NCI-H2107 (cell line): ENCODE data around the gene PDE4D.

Source experiments
- DNase-seq: peaks from one replicate; lab custom pipeline; 2025; lab: John Stamatoyannopoulos, UW

PDE4D gene

DNA sequence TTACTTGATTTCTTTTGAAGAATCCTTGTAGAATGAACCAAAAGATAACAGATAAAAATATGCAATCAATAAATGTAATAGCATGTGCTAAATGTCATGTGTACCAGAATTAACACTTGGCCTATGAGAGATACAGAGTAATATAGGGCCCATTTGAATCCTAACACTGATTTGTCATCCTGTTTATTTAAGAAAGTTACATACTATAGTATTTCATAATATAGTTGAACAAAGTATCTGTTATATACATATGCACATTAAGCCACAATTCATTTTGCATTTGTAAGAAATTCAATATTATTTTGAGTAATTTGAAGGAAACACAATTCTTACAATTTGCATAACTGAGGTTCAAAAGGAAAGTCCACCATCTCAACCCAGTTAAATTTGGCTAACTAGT, 389.5 kb downstream of the PDE4D start:
- no peak for DNase-seq

DNA sequence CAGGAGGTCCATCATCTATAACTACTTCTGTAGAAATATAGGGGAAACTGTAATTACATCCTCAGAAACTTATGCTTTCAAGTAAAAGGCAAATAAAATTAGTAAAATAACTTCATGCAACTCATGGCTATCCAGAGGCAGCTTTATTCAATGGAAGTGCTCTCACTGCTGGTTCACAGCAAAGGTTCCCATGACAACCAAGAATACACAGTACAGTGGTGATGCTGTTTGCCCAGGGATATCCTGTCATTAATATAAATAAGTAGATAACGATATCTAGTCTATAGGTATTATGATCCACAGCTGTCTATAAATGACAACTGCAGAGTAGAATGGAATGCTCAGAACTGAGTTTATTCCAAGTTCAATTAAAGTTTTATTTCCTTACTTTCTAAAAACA, 390.3 kb downstream of the PDE4D start:
- DNase-seq: no peak

DNA sequence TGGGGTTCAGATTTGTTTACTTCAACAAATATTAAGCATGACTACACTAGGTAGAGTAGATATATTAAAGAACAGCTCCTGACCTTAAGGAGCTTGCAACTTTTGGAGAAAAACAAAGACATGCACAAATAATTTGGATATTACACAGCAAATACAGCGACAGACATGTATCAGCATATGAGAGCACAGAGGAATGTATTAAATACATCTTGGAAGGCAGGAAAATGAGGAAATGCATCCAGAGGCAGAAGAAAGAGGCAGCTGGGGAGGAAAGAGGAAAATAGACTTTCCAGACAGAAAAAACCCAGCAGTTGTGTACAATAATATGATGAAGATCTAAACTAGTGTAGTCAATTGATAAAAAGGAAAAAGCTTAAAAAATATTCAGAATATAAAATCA, 392.2 kb downstream of the PDE4D start:
- DNase-seq: no peak

DNA sequence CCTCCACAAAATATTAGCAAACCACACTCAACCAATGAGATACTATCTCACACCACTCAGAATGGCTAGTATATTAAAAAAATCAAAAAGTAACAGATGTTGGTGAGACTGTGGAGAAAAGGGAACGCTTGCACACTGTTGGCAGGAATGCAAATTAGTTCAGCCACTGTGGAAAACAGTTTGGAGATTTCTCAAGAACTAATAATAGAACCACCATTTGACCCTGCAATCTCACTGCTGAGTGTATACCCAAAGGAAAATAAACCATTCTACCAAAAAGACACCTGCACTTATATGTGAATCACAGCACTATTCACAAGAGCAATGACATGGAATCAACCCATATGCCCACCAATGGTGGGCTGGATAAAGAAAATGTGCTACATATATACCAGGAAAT, 393.5 kb downstream of the PDE4D start:
- DNase-seq: no peak

DNA sequence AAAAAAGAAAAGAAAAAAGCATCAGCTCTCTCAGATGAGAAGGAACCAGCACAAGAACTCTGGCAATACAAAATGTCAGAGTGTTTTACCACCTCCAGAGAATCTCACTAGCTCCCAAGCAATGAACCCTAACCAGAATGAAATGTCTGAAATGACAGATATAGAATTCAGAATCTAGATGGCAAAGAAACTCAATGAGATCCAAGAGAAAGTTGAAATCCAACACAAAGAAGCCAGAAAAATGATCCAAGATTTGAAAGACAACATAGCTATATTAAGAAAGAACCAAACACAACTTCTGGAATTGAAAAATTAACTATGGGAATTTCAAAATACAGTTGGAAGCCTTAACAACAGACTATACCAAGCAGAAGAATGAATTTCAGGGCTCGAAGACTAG, 396.3 kb downstream of the PDE4D start:
- no peak for DNase-seq

DNA sequence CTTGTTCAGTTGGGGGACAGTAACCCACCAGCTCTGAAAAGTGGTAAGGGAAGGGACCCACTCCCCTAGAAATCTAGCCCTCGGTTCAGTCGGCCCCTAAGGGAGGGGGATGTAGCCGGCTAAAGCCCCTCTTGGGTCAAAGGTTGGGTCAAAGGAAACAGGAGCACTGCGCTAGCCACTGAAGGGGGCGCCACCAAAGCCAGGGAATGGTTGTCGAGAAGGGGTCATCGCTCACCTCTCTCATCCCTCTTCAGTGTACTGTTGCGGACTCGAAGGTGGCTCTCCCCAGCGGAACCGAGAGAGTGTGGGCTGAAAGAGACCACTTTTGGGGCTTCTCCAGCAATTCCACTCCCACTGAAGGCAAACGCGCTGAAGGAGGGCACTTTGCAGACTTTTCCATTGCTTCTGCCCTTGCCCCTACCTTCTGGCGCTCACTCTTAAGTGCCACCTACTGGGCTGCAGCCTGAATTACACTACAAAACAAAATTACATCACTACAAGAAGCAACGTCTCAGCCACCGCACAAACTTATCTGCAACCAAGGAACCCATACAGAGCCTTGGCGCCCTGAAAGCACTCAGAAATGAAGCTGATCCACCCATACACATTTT, 396.9 kb downstream of the PDE4D start:
- DNase-seq: no peak

DNA sequence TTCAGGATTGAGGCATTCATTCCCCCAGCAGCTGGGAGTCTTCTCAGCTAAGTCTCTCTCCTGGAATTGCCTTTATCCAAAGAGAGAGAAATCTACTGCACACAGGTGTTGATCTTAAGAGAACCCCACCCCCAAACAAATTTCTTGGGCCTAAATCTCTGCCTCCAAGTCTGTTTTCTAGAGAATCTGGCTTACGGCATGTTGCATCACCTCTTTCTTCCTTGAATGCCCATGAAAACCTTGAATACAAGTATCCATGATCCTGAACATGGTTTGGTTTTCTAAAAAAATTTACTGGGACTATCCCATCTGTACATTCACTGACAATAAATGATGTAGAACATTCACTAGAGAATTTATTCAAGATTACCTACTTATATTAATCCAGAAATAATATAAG, 401.6 kb downstream of the PDE4D start:
- DNase-seq: no peak

DNA sequence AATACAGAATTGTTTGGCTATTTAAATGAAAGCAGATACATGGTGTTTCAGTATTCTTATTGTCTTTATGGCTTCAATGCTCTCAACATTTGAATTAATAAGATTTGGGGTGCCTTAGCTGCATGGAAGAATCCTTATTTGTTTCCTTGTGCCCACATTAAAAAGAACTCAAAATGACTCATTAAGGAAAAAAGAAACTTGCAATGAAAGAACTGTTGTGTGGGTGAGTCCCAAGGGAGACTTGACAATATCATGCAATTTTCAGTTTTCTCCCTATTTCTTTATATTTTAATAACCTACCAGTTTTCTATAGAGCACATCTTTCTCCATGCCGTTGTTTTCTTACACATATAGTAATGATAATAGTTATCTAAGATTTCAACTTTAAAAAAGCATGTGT, 404.0 kb downstream of the PDE4D start:
- no peak for DNase-seq

DNA sequence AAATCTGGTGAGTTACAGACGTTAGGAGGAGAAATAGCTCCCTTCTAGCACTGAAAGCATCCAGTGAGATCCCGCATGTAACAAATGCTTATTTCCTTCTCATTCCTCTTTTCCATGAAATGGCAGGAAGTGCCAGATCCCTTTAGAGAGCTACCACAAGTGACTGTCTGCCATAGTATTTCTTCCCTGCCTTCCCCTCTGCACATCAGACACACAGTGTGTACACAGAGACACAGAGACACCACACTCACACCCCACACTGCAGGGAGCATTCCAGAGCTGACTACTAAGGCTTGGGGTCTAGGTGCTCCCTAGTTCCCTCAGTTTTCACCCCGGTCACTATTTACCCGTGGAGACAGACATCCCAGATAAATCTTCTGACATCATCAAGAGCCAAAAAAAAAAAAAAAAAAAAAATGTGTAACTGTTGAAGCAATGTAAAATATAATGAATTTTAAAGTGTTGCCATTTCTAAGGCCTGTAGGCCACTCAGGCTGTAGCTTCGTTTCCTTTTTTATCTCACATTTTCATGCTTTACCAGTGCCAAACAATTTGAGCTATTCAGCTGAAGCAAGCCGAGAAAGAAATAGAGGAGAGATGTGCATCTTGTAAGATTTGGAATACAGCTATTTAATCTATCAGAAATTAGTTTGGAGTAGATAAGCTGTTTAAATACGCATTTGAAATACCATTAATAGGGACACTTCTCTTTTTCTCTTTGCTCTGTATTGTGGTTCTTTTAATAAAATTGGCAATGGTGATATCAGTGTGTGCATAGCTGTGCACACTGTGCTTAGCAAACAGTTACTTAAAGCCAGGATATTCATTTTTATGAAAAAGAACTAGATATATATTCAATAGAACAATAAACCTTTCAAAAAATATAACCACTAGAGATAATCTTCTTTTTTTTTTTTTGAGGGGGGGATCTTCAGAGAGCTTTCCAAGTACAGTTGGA, 405.5 kb downstream of the PDE4D start:
- no peak for DNase-seq

DNA sequence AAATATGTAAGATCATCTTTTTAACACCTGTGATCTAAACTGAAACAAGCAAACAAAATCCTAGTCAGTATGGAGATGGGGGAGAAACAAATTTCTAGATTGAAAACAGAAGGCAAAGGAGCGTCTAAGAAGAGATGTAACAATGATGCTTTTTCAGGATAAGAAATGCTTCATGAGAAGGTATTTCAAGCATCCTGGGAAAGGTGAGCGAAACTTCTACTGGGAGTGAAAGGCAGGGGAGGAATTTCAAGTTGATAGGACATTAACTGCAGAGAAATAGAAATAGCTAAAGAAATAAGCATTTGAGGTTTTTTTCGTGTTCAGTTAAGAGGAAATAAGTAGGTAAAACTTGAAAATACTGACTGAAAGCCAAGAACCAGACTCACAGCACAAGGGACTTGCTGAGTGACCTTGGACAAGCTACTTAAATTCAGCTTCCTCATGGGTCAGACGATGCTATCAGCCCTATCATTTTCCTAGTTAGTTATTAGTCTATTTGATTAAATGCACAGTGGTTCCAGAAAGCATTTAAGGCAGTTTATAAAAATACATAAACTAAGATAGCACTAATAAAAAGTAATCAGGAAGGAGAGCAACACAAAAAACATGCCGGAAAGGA, 406.3 kb downstream of the PDE4D start:
- DNase-seq: no peak

DNA sequence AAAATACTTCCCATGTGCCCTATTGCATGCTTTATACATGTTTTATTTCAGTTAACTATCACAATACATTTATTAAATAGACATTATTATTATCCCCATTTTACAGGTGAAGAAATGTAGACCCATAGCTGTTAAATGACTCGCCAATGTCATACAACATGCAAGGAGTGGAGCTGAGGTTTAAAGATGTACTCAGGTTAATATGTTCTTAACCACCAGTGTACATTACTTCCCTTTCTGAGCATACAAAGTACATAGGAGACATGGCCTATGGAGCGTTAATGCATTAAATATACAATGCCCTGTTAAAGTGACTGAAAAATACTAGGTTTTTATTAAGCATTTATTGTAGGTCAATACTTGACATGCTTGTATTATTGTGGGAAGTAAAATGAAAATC, 407.0 kb downstream of the PDE4D start:
- no peak for DNase-seq

DNA sequence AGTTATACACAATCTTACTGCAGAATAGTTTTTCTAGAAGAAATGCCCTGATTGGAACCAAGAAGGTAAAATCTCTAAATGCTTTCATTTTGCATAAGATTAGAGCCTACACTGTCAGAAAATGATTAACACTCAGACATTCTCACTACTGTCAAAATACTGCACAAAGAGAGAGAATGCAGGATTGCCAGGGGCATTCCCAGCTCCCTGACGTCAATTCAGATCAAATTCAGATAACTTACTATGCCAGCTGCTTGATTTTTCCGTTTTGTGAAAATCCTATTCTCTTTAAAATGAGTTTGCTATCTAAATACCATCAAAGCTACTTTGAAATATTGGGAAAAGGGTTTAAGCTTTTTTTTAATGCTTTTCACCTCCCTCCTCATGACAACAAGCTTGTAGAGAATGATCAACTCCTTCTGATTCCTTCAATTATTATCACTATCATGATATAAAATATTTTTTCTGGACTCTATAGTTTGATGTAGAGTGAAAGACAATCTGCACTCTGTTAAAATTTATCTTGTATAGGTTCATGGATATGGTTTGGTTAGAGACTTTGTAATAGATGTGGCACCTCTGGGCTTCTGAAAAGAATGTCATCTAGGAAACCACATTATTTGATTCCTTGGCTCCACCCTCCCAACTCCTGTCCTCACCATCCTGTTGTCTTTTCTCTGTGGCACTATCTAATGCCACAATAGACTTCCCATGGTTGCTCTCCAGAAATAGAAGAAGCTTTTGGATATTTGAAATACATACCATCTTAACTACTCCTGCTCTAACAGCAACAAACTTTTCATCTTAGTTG, 407.7 kb downstream of the PDE4D start:
- no peak for DNase-seq

DNA sequence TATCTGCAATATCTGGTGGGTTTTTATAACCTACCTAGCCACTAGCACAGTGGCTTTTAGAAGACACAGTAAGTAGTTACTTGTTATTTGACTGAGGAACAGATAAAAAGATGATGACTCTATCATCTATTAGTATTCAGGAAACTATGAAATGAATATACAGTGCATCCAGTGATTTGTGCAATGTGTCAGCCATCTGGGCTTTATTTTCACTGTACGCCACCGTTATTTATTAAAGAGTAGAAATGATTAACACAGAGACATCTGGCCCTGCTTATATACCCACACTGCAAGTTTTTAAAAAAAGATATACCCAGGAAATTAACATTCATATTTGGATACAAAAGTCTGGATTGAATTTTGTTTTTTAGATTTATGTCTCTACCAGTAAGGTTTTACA, 408.4 kb downstream of the PDE4D start:
- no peak for DNase-seq

DNA sequence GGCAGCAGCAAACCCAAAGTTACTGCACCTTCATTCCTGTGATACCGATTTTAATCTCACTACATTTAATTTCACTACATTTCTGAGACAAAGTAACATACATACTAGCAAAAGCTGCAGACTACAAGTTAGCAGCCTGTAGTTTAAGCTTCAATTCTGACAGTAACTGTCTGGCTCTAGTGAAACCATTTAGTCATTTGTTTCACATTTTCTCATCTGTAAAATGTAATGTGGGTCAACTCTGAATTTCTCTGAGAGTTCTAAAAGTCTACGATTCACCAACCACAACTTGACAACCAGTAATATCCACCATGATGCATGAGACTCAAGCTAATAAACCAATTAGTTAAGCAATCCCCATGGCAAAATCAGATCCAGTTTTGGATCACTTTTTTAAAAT, 408.9 kb downstream of the PDE4D start:
- DNase-seq: no peak

DNA sequence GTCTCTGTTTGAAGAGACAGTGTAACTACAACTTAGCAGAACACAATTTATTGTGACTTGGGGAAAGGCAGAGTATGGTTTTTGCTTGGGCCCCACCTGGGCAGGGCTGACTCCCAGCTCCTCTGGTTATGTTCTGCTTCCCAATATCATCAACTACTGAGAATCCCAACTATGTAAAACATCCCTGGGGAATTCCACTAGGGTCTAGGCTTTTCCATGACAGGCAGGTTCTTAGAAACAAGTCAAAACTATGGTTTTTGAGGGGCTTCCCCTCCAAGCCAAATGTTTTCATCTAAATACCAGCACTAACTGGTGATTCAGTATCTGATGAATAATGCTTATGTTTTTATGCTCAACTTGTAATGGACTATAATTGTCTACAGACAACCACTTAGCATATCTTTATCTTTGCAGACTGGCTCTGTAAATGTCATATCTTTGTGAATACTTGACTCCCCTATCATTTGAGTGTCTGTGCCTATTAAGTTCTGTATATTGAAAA, 409.5 kb downstream of the PDE4D start:
- DNase-seq: no peak

DNA sequence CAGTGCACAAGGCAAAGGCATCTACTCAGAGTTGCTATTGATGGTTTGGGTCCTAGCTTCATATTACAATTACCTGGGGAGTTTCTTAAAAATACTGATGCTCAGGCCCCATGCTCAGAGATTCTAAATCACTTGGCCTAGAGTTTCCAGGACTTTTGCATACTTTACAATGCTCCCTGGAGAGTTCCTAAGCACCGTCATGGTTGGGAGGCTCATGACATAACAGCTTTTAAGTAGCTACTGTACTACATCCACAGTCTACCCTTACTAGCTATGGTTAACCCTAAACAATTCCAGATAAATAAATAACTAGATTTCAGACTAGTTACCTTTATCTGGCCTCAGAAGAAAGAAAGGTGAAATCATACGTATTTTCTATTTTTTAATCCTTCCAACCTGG, 414.4 kb downstream of the PDE4D start:
- DNase-seq: no peak

DNA sequence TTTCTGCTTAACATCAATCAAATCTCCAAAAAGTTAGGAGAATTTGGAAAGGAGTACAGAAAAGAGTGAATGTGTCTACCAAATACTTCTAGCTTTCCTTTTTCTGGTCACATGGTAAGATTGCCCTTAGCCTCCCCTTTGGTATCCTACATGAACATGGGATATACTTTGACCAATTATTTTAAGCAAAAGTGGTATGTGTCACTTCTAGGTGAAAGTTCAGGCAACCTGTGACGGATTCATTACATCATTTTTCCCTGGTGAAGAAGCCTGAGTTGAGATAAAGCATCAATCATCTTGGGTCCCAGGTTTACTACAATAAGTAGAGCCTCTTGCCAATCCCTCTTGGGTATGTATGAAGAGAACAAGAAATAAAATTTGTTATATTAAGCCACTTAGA, 419.2 kb downstream of the PDE4D start:
- DNase-seq: no peak

DNA sequence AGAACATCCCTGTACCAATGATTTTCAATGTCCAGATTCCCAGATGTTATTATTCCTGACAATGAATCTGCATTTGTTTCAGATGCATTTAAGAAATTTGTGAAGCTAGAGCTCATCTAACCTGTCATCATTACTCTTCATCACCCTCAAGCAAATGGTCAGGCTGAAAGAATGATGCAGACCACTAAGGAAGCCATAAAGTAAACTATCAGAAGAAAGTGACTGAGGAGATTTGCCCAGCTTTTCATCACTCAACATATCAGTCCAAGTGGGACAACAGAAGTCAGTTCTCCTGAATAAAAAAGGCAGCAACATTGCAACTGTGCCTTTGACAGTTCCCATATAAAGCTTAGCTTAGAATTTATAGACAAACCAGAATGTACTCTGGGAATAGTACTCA, 419.9 kb downstream of the PDE4D start:
- DNase-seq: no peak

DNA sequence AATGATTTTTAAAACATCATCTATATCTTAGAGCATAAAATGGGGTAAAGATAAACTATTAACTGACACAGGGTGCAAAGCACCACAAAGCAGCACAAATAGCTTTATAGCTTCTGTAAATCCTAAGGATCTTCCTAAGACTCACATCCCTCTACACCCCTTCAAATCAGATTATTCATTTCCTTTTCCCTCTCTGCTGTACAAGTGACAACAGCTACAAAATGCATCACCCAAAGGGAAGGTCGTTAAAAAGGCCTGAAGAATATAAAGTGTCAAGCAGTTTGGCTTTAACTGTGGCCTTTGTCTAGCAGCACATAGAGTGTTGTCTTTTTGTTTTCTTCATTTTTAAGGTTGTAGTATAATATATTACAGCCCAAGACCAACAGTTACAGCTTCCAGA, 422.1 kb downstream of the PDE4D start:
- DNase-seq: no peak

DNA sequence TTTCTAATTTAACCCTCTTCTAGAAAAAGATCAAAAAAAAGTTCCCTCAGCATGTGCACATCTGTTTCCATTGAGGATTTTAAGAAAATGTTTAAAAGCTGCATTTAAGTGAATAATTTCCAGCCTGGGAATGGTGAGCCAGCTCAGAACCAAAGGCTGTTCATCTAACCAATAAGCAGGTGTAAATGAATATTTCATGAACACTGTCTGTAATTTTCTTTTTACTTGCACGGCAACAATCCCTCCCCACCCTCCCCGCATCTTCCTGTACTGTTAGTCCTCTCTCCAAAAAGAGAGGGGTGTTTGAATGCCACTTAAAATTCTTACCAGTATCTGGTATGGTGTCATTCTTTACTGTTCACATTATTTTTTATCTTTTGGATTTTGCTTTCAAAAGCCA, 425.6 kb downstream of the PDE4D start:
- DNase-seq: no peak

DNA sequence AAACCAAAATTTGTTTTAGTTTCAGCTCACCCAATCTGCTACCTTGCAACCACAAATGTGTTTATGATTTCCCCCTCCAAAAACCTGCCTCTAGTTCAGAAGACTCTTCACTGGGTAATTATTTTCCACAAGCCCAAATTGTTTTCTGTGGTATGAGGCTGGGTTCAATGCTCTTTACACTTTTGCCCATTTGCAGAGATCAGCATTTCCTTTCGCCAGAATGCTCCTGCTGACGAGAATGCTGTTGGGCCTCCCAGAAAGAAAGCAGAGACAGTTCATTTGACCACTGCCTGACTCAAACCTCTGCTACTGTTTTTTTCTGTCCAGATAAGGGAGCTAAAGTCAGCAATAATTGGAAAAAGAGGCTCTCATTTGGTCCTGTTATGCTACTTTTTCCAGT, 427.3 kb downstream of the PDE4D start:
- no peak for DNase-seq

DNA sequence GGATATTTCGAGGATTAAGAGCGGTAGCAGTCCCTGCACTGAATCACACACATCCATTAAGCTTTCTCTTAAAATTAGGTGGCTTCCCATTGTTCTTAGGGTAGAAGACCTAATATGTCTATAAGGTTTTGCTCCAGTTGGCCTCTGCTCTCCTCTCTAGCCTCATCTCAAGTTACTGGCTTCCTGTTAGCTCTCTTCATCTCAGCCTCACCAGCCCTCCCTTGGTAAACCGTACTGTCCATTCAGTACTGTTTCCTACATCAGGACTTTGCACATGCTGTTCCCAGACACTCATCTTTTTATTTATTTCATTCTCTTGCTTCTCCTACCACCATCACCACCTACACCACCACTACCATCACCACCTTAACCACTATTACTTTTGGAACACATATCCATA, 428.6 kb downstream of the PDE4D start:
- no peak for DNase-seq
